ENCODE data around the gene RSPH10B2. TPM values are rescaled to one million over a fixed set of nuclear protein-coding genes. Genes with fewer than 3 reads are reported as not detected.
"Not testable (repeated sequence)": the region's sequence is repeated elsewhere in the genome, so short reads cannot be mapped to it uniquely, and the experiment has no call there.

The RSPH10B2 gene
- total and polyA plus RNA-seq, 9 of the 15 experiments (the other 6 are each of a cell fraction or from before 2014, with no cell fraction given), result 0.04 to 0.11 (median 0.08) TPM; not detected in 5

GRCh38 chr7:6821622-6822021 lies 67.7 kb downstream of the RSPH10B2 start:
- H2AFZ ChIP-seq (ENCODE audit: low read depth, low read length); ATAC-seq; H3K27ac ChIP-seq (ENCODE audit: extremely low read depth, low read depth, low read length); BruUV-seq (replicated peaks); DNase-seq (ENCODE audit: extremely low read depth in 1 of 4, low spot score in 3 of 4); H3K9me1 ChIP-seq (ENCODE audit: control insufficient read depth, insufficient read depth, low read length); H3K36me3 ChIP-seq (ENCODE audit: control insufficient read depth, insufficient read depth, low read length); H3K27me3 ChIP-seq (ENCODE audit: control insufficient read depth in 2 of 2, insufficient read depth in 2 of 2, low read length in 2 of 2); FAIRE-seq; POLR2A ChIA-PET; H3K4me3 ChIP-seq; H4K20me1 ChIP-seq (replicated peaks; ENCODE audit: control insufficient read depth, insufficient read depth, low read length); H3K9ac ChIP-seq (ENCODE audit: insufficient read depth in 1 of 2, low read depth in 2 of 2, low read length in 2 of 2); in situ Hi-C loops (cut with MboI); CTCF ChIA-PET (ENCODE audit: low intra/inter-chr PET ratio); H3K4me2 ChIP-seq (ENCODE audit: insufficient read depth, low read length); H3K4me1 ChIP-seq (replicated peaks in 1 of 2; ENCODE audit: control insufficient read depth in 2 of 2, insufficient read depth in 2 of 2, low read length in 2 of 2); H3K79me2 ChIP-seq (ENCODE audit: control insufficient read depth, insufficient read depth, low read length); H3K9me3 ChIP-seq (replicated peaks; ENCODE audit: control insufficient read depth, insufficient read depth, low read depth, low read length); intact Hi-C loops (cut with micrococcal nuclease): not testable (repeated sequence)
- WGBS (ENCODE audit: insufficient coverage, low coverage, missing lambda C conversion rate), result 87% methylated on average over 6 of the region's 6 CpGs

GRCh38 chr7:6825236-6826125 lies 71.6 kb downstream of the RSPH10B2 start:
- H3K27ac ChIP-seq (ENCODE audit: extremely low read depth, low read depth, low read length); H3K4me2 ChIP-seq (ENCODE audit: insufficient read depth, low read length): not testable (repeated sequence)

More at GRCh38 chr7:6825236-6826125, 71.6 kb downstream of the RSPH10B2 start:
- H3K79me2 ChIP-seq (ENCODE audit: control insufficient read depth, insufficient read depth, low read length); CTCF ChIA-PET (ENCODE audit: low intra/inter-chr PET ratio); H3K36me3 ChIP-seq (ENCODE audit: control insufficient read depth, insufficient read depth, low read length); in situ Hi-C loops (cut with MboI); DNase-seq (ENCODE audit: extremely low read depth in 1 of 4, low spot score in 3 of 4); H3K9me1 ChIP-seq (ENCODE audit: control insufficient read depth, insufficient read depth, low read length); H4K20me1 ChIP-seq (replicated peaks; ENCODE audit: control insufficient read depth, insufficient read depth, low read length); BruUV-seq (replicated peaks); H3K4me1 ChIP-seq (replicated peaks in 1 of 2; ENCODE audit: control insufficient read depth in 2 of 2, insufficient read depth in 2 of 2, low read length in 2 of 2); H3K9me3 ChIP-seq (replicated peaks; ENCODE audit: control insufficient read depth, insufficient read depth, low read depth, low read length); H3K9ac ChIP-seq (ENCODE audit: insufficient read depth in 1 of 2, low read depth in 2 of 2, low read length in 2 of 2); H3K27me3 ChIP-seq (ENCODE audit: control insufficient read depth in 2 of 2, insufficient read depth in 2 of 2, low read length in 2 of 2); intact Hi-C loops (cut with micrococcal nuclease); H2AFZ ChIP-seq (ENCODE audit: low read depth, low read length); FAIRE-seq; POLR2A ChIA-PET: not testable (repeated sequence)
- peak; percentile 38; the same call in 1 of the 2 replicates for TF ChIP-seq ZNF121 (CRISPR knock-in tag; conservative IDR thresholded peaks at IDR 0.05)
- WGBS (ENCODE audit: insufficient coverage, low coverage, missing lambda C conversion rate), result 0% methylated on average over 3 of the region's 42 CpGs
- peak; percentile 22 for ATAC-seq
- H3K4me3 ChIP-seq, result peak overlapping the region; percentile 45
